ENCODE data around the gene BRK1.
"Not testable (repeated sequence)": the region's sequence is repeated elsewhere in the genome, so short reads cannot be mapped to it uniquely, and the experiment has no call there.

BRK1 gene

GRCh38 chr3:10142707-10143560, 27.5 kb downstream of the BRK1 start:
- DNase-seq (ENCODE audit: low spot score) (no peak), FAIRE-seq (no peak)

DNA sequence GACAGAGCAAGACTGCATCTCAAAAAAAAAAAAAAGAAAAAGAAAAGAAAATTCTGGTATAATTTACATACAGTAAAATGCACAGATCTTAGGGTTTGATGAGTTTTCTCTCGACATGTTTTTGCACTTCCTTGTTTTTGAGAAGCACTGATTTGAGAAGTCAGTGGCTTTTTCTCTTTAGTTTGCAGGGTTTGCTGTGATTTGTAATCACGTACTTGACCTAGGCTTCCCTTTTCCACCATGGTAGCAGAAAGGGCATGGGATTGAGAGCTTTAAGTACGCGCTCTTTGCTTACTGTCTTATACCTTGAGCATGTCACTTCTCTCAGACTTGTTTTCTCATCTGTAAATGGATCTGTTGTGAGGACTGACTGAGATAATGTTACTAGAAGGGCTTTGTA, 30.2 kb downstream of the BRK1 start:
- DNase-seq (ENCODE audit: low spot score) = no peak
- FAIRE-seq = no peak

DNA sequence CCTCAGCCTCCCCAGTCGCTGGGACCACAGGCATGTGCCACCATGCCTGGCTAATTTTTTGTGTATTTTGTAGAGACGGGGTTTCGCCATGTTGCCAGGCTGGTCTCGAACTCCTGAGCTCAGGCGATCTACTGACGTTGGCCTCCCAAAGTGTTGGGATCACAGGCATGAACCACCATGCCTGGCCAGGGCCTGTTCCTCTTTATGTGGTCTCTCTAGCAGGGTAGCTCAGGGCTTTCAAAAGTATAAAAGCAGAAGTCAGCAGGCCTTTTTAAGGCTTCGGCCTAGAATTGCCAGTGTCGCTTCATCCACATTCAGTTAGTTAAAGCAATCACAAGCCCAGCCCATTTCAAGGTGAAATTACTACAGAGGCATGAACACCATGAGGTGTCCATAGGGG, 33.8 kb downstream of the BRK1 start:
- FAIRE-seq = no peak
- DNase-seq (ENCODE audit: low spot score) = no peak

DNA sequence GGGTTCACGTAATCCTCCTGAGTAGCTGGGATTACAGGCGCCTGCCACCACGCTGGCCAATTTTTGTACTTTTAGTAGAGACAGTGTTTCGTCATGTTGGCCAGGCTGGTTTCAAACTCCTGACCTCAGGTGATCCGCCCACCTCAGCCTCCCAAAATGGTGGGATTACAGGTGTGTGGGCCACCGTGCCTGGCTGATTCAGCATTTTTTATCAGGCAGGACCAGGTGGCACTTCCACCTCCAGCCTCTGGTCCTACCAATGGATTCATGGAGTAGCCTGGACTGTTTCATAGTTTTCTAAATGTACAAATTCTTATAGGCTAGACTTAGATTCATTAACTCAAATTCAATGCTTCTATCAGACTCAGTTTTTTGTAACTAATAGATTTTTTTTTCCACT, 35.5 kb downstream of the BRK1 start:
- FAIRE-seq (no peak), DNase-seq (ENCODE audit: low spot score) (no peak)

DNA sequence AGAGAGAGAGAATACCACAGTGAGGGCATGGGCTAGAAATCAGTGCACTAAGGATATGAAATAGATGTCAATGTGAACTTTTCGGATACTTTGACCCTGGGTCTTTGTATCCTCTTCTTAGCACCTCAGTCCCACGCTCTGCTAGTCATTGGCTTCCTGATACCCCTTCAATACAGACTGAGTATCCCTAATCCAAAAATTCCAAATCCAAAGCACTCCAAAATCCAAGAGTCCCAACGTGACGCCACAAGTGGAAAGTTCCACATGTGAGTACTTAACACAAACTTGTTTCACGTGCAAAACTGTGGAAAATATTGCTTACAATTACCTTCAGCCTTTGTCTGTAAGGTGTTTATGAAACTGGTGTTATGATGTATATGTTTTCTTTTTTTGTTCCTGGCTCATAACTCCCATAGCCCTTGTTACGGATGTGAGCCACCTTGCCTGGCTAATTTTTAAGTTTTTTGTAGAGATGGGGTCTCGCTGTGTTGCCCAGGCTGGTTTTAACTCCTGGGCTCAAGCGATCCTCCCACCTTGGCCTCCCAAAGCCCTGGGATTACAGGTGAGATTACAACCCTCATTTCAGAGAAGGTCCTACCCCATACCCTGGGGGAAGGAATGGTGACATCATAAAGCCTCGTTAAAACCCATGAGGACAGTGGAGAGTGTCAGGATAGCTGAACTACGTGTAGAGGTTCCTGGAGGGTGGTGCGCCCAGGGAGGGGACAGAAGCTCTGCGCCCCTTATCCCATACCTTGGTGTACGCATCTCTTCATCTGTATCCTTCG, 39.1 kb downstream of the BRK1 start:
- FAIRE-seq (no peak), DNase-seq (ENCODE audit: low spot score) (no peak)

- FAIRE-seq (no peak), DNase-seq (ENCODE audit: low spot score) (no peak)
These were observed 39.6 kb downstream of the BRK1 start for GRCh38 chr3:10155123-10155472.

- DNase-seq (ENCODE audit: low spot score) (no peak), FAIRE-seq (no peak)
These were observed 40.2 kb downstream of the BRK1 start for GRCh38 chr3:10155658-10156057.

GRCh38 chr3:10157031-10157430, 41.6 kb downstream of the BRK1 start:
- FAIRE-seq (no peak), DNase-seq (ENCODE audit: low spot score) (no peak)

- DNase-seq (ENCODE audit: low spot score) = not testable (repeated sequence)
These were observed 43.1 kb downstream of the BRK1 start for GRCh38 chr3:10158555-10158954.

GRCh38 chr3:10160346-10160745, 44.9 kb downstream of the BRK1 start:
- no peak for FAIRE-seq

More at GRCh38 chr3:10158555-10158954, 43.1 kb downstream of the BRK1 start:
- not testable (repeated sequence) for FAIRE-seq

DNA sequence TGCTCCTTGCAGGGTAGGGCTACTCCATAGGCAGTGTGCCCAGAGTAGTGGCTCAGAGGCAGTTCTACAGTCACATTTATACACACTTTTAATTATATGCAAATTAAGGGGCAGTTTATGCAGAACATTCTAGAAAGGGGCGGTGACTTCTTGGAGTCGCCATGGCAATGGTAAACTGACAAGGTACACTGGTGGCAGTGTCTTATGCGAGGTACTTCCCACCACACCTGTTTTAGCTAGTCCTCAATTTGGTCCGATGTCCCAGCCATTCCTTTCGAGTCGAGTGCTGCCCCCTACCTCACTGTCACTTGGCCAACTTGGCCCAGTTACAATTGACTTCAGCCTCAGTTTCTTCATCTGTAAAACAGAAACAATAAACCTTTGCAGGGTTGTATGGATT, 45.5 kb downstream of the BRK1 start:
- DNase-seq (ENCODE audit: low spot score) (no peak), FAIRE-seq (no peak)

More at GRCh38 chr3:10160346-10160745, 44.9 kb downstream of the BRK1 start:
- DNase-seq (ENCODE audit: low spot score) = no peak

DNA sequence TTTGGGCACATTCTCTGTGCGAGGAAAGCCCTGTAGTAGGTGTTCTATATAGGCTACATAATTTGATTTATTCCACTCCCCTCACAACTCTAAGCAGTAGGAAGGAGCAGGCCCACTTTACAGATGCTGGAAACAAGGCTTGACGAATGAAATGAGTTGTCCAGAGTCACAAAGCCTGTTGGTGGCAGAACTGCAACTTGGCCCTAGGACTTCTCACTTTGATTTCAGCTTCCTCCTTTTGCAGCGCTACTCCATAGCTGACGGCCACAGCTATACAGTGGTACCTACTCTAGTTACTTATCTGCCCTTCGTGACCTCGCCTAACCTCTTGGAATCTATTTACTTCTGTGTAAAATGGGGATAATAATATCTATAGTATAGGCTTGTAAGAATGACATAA, 46.7 kb downstream of the BRK1 start:
- FAIRE-seq (no peak), DNase-seq (ENCODE audit: low spot score) (no peak)

- FAIRE-seq; DNase-seq (ENCODE audit: low spot score): not testable (repeated sequence)
These were observed 48.7 kb downstream of the BRK1 start for GRCh38 chr3:10164201-10164545.

GRCh38 chr3:10164546-10165393, 49.3 kb downstream of the BRK1 start, which contains the start of gene IRAK2:
TSS of gene IRAK2 (plus strand) at chr3:10164919. CDS start at chr3:10164955, 36 bp downstream.
- FAIRE-seq (no peak), DNase-seq (ENCODE audit: low spot score) (peak; percentile 29)

GRCh38 chr3:10166213-10166604, 50.7 kb downstream of the BRK1 start:
- no peak for FAIRE-seq
- DNase-seq (ENCODE audit: low spot score) = no peak

DNA sequence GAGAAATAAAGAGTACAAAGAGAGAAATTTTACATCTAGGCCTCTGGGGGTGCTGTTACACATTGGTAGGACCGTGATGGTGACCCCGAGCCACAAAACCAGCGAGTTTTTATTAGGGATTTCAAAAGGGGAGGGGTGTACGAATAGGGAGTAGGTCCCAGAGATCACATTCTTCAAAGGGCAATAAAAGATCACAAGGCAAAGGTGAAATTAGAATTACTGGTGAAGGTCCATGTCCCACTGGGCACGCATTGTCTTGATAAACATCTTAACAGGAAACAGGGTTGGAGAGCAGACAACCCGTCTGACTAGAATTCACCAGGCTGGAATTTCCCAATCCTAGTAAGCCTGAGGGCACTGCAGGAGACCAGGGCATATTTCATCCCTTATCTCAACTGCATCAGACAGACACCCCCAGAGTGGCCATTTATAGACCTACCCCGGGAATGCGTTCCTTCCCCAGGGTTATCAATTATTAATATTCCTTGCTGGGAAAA, 53.6 kb downstream of the BRK1 start:
- DNase-seq (ENCODE audit: low spot score) = no peak
- FAIRE-seq = no peak

- no peak for DNase-seq (ENCODE audit: low spot score)
- no peak for FAIRE-seq
These were observed 55.5 kb downstream of the BRK1 start for GRCh38 chr3:10170915-10171478.

- DNase-seq (ENCODE audit: low spot score) (peak; percentile 66), FAIRE-seq (no peak)
These were observed 57.8 kb downstream of the BRK1 start for GRCh38 chr3:10173095-10173925.

DNA sequence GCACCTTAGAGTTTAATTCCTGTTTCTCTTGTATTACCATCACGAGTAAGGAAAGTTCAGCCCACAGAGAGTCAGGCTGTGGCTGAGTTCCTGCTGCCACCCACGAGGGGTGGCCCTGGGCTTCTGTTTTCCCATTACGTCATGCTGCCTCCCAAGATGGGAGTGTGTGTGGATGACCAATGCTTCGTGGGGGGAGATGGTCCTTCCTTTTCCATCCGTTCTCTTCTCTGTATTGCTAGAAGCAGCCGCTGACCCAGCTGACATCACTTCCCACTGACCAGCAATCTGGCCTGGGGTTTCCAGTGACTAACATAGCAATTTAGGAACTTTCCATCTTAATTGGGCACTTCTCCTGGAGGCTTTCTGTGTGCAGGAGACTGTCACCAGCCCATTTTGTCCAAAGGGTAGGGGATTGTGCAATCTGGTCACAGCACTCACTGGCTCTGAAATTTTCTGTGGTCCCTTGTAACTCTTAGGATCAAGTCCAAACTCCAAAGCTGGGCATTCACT, 58.5 kb downstream of the BRK1 start:
- DNase-seq (ENCODE audit: low spot score) (peak; percentile 98), FAIRE-seq (peak; percentile 90)

- not testable (repeated sequence) for DNase-seq (ENCODE audit: low spot score); FAIRE-seq
These were observed 59.9 kb downstream of the BRK1 start for GRCh38 chr3:10175334-10175733.

All from RCC 7860 (cell line).